ENCODE results near the gene DMXL1. TPM values are rescaled to one million over a fixed set of nuclear protein-coding genes. Genes with fewer than 3 reads are reported as not detected.
A peak's percentile ranks its signal among the peaks of the same experiment; 100 is the strongest.

DMXL1 gene, protein sequence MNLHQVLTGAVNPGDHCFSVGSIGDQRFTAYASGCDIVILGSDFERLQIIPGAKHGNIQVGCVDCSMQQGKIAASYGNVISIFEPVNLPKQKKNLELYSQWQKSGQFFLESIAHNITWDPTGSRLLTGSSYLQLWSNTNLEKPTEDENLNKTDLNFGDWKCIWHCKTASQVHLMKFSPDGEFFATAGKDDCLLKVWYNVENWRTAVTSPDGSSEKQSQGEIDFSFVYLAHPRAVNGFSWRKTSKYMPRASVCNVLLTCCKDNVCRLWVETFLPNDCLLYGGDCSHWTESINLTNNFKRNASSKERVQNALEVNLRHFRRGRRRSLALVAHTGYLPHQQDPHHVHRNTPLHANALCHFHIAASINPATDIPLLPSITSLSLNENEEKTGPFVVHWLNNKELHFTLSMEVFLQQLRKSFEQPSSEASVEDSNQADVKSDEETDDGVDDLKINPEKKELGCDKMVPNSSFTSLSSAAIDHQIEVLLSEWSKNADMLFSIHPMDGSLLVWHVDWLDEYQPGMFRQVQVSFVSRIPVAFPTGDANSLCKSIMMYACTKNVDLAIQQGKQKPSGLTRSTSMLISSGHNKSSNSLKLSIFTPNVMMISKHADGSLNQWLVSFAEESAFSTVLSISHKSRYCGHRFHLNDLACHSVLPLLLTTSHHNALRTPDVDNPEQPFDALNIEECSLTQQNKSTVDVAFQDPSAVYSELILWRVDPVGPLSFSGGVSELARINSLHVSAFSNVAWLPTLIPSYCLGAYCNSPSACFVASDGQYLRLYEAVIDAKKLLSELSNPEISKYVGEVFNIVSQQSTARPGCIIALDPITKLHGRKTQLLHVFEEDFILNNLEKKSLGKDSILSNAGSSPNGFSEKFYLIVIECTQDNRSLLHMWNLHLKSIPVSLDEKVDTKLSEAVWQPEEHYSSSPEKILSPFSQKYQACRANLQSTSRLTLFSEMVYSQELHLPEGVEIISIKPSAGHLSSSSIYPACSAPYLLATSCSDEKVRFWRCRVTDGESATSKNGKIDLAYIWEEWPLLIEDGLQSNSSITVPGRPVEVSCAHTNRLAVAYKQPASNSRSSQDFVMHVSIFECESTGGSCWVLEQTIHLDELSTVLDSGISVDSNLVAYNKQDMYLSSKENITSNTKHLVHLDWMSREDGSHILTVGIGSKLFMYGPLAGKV (N-terminal part only)
- total RNA-seq (2014; rRNA removed; shearing (Covaris generic)) (32.4 and 55.0 TPM in 2 replicates), polyA plus RNA-seq (2016; fragmentation: Nextera tagmentation; extraction: Ambion mirVana) (9.9 and 12.0 TPM in 2 replicates)

DNA sequence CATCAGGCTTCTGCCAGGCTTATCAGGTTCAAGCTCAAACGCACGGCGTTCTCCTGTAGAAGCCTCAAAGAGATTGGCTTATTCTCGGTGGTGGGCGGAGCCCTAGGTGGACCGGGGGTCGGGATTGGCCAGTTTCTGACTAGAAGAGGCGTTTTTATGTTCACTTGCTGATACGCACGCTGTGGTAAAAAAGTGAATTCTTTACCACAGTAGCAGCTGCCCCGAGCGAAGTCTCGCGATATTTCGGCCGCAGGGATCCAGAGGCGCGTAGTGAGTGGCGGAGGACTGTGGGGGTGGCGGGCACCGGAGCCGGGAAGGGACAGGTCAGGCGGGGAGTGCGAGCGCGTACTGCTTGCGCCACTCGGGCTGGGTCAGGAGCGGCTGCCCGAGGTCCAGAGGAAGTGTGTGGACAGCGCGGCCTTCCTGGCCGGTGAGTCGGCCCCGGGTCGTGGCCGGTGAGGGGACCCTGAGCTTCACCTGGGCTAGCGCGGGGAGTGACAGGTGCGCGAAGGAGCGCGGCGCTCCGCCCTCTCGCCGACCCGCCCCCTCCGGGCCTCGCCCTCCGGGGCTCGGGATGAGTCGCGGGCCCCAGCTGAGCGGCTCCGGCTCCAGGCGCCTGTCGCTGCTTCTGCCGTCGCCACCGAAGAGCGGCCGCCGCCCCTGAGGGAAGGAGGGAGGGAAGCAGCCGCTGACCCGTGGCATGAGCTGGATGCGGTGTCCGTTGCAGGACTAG, at the start of gene DMXL1:
Gene DMXL1, plus strand, starts transcription at position 260 of the 733 bp plus-strand sequence. CDS start 483 bp downstream, outside the sequence.
- H3K27me3 ChIP-seq (replicated peaks; ENCODE audit: insufficient read depth): no peaks in the 10 kb centered on the region
- H3K9me2 ChIP-seq (ENCODE audit: insufficient read depth): no peaks in the 10 kb centered on the region
- no peaks in the 10 kb centered on the region for H3K9me3 ChIP-seq (ENCODE audit: low read depth)
- H4K20me1 ChIP-seq (ENCODE audit: insufficient read depth): no peaks in the 10 kb centered on the region
- peak within 1 kb of the TSS; percentile 87 for H3K4me2 ChIP-seq (ENCODE audit: unreplicated experiment)
- peaks cover 46% of the 10 kb centered on the region for H3K79me2 ChIP-seq (ENCODE audit: insufficient read depth)
- no peaks in the 10 kb centered on the region for H3K36me3 ChIP-seq (ENCODE audit: low read depth)
- peak; percentile 99 for DNase-seq
- peak within 1 kb of the TSS; percentile 92 for H2AFZ ChIP-seq
- in situ Hi-C loops (cut with MboI): no loop called here
- WGBS, 2 experiments (ENCODE audit: low coverage in 1 of 2, low lambda C conversion rate in 2 of 2, missing lambda C conversion rate in 2 of 2): 1% methylated on average over 34 to 65 of the region's 68 CpGs
- peaks cover 16% of the 10 kb centered on the region; the same call in 1 of the 2 replicates for H3K4me1 ChIP-seq (ENCODE audit: insufficient read depth)
- peak within 1 kb of the TSS; percentile 79 for H3K4me3 ChIP-seq
- H3F3A ChIP-seq (ENCODE audit: insufficient read depth): peaks cover 11% of the 10 kb centered on the region
- peak within 1 kb of the TSS; percentile 92 for H3K9ac ChIP-seq
- H3K27ac ChIP-seq: peak within 1 kb of the TSS; percentile 88
- TF ChIP-seq EZH2 (IDR thresholded peaks at IDR 0.05; ENCODE audit: insufficient read depth, poor library complexity, severe bottlenecking): no peak
- no peak for TF ChIP-seq EZH2phosphoT487 (IDR thresholded peaks at IDR 0.05; ENCODE audit: insufficient read depth, low read depth)

DNA sequence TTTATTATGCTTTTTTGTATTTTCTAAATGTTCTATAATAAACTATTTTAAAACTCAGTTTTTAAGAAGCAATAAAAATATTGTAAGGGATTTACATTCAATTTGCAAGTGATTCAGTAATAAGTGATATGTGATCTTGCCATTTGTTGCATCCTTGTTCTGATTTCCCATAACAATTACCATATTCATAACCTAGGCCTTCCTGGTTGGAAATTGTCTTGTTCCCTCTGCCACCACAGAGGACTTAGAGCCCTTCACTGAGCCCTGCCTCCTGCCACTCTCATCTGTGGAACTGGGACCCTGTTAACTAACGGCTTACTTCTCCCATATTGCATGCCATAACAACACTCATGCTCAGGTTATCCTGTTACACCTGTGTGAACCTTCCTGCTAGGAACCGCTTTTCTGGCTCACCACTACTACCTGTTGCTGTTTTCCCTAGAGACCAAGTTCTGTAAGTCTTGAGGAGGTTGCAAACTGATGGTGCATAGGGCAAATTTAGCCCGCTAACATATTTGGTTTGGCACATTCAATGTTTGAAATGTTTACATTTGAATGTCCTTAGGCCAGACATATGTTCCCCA, 49.6 kb upstream of the DMXL1 start:
- Histone ChIP-seq H3K9me2 (ENCODE audit: insufficient read depth) (no peaks in the 10 kb centered on the region), H4K20me1 (ENCODE audit: insufficient read depth) (no peaks in the 10 kb centered on the region), H3K9me3 (ENCODE audit: low read depth) (no peaks in the 10 kb centered on the region), H3K4me1 (ENCODE audit: insufficient read depth) (peaks cover 6% of the 10 kb centered on the region; the same call in 1 of the 2 replicates), H3K36me3 (ENCODE audit: low read depth) (no peaks in the 10 kb centered on the region), H3K9ac (no peak overlapping the region), H3K27me3 (replicated peaks; ENCODE audit: insufficient read depth) (no peaks in the 10 kb centered on the region), H3F3A (ENCODE audit: insufficient read depth) (no peaks in the 10 kb centered on the region), H3K4me3 (no peak overlapping the region), H3K79me2 (ENCODE audit: insufficient read depth) (no peaks in the 10 kb centered on the region), H3K4me2 (ENCODE audit: unreplicated experiment) (no peak overlapping the region), H3K27ac (no peak overlapping the region), H2AFZ (no peak overlapping the region)
- DNase-seq: no peak
- TF ChIP-seq EZH2phosphoT487 (IDR thresholded peaks at IDR 0.05; ENCODE audit: insufficient read depth, low read depth) (no peak), EZH2 (IDR thresholded peaks at IDR 0.05; ENCODE audit: insufficient read depth, poor library complexity, severe bottlenecking) (no peak)
- in situ Hi-C loops (cut with MboI): loop anchor here (10.0 kb wide), 1 partner anchor 394 kb away; no protein-coding TSS in a partner anchor
- 87 to 88% methylated on average over 3 of the region's 3 CpGs for WGBS, 2 experiments (ENCODE audit: low coverage in 1 of 2, low lambda C conversion rate in 2 of 2, missing lambda C conversion rate in 2 of 2)

DNA sequence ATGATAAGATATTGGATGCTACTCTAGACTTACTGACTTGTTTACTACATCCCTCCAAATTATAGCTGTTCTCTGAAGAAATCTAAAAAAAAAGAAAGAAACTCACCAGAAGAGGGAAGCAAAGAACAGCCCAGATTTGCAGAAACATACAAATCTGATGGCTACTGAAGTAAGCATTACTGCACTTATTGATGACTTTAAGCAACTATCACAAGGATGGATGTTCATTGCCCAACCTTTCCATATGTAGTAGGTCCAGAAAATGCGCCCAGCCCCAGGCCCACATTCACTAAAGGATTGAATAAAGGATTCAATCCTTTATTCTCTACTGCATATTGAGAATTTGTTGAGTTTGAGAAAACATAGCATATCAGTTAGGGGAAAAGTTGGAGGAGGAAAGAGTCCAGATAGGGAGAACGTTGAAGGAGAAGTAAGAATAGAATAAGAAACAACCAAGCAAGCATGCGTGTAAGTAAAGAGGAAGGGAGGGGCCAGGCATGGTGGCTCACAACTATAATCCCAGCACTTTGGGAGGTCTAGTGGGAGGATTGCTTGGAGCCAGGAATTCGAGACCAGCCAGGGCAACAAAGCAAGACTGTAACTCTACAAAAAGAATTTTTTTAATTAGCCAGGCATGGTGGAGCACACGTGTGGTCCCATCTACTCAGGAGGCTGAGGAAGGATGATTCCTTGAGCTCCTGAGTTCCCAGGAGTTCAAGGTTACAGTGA, 48.7 kb upstream of the DMXL1 start:
- no peak for TF ChIP-seq EZH2phosphoT487 (IDR thresholded peaks at IDR 0.05; ENCODE audit: insufficient read depth, low read depth)
- no peak for TF ChIP-seq EZH2 (IDR thresholded peaks at IDR 0.05; ENCODE audit: insufficient read depth, poor library complexity, severe bottlenecking)
- Histone ChIP-seq H3K27ac (no peak overlapping the region), H3K9me3 (ENCODE audit: low read depth) (no peaks in the 10 kb centered on the region), H3F3A (ENCODE audit: insufficient read depth) (no peaks in the 10 kb centered on the region), H3K27me3 (replicated peaks; ENCODE audit: insufficient read depth) (no peaks in the 10 kb centered on the region), H3K36me3 (ENCODE audit: low read depth) (no peaks in the 10 kb centered on the region), H2AFZ (no peak overlapping the region), H3K4me2 (ENCODE audit: unreplicated experiment) (no peak overlapping the region), H4K20me1 (ENCODE audit: insufficient read depth) (no peaks in the 10 kb centered on the region), H3K4me1 (ENCODE audit: insufficient read depth) (peaks cover 6% of the 10 kb centered on the region; the same call in 1 of the 2 replicates), H3K4me3 (no peak overlapping the region), H3K9me2 (ENCODE audit: insufficient read depth) (no peaks in the 10 kb centered on the region), H3K79me2 (ENCODE audit: insufficient read depth) (no peaks in the 10 kb centered on the region), H3K9ac (no peak overlapping the region)
- WGBS, 2 experiments (ENCODE audit: low coverage in 1 of 2, low lambda C conversion rate in 2 of 2, missing lambda C conversion rate in 2 of 2): 7 to 13% methylated on average over 5 of the region's 5 CpGs
- in situ Hi-C loops (cut with MboI): loop anchor here (10.0 kb wide), 1 partner anchor 393 kb away; no protein-coding TSS in a partner anchor
- peak; percentile 58 for DNase-seq

Measured in GM23248 (cell line).